Measurements from ENCODE around the gene ZNF865.

Gene ZNF865

DNA sequence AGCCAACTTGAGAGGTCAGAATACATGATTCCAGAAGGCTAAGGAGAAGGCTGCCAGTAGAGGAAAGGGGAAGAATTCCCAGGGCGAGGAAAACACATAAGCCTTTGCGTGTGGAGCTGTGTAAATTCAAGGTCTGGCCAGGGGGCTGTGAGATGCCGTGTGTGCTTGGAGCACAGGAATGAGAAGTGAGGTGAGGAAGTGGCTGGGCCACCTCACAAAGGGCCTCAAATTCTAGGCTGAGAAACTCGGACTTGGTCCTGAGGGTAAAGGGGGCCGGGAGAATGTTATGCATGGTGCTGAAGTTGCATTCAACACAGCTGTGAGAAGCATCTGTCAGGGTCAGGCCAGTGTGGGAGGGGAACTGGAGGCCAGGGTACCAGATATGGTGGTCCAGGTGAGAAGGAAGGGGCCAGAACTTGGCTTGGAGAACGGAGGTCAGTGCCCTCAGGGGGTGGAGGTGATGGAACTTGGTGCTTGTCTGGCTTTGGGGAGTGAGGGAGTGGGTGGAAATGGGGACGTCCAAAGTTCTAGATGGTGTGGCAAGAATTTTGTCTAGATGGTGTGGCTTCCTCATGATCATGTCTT, 30.5 kb downstream of the ZNF865 start:
- H3K36me3 Mint-ChIP-seq: peaks cover 37 to 52% of the 10 kb centered on the region in 2 donors
- H3K4me3 Mint-ChIP-seq: peak overlapping the region; percentile 89 to 98
- ATAC-seq (replicated peaks) (no peak), DNase-seq (no peak)
- peaks cover 48 to 76% of the 10 kb centered on the region in 2 donors for H3K4me1 Mint-ChIP-seq
- H3K27me3 Mint-ChIP-seq: no peaks in the 10 kb centered on the region
- H3K27ac Mint-ChIP-seq: peak overlapping the region; percentile 100
- H3K9me3 Mint-ChIP-seq: peaks cover 0 to 4% of the 10 kb centered on the region in 2 donors

DNA sequence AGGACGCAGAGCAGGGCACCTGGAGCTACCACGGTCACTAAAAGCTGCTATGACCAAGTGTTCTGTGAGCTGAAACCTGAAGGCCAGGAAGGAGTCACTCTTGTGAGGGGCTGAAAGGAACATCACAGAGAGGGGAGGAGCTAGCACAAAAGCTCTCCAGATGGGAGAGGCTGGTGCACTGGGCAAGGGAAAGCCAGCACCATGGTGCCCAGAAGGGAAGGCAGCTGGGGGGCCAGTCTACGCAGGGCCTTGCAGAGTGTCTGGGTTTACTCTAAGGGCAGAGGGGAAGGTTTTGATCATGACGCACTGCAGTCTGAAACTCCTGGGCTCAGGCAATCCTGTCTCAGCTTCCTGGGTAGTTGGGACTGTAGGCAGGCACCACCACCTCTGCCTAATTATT, 31.3 kb downstream of the ZNF865 start:
- DNase-seq: no peak
- Mint-ChIP-seq H3K27ac (peak overlapping the region; percentile 100), H3K27me3 (no peaks in the 10 kb centered on the region), H3K9me3 (peaks cover 0 to 4% of the 10 kb centered on the region in 2 donors), H3K4me3 (peak overlapping the region; percentile 89 to 98), H3K36me3 (peaks cover 37 to 58% of the 10 kb centered on the region in 2 donors), H3K4me1 (peaks cover 48 to 77% of the 10 kb centered on the region in 2 donors)
- ATAC-seq (replicated peaks): no peak

DNA sequence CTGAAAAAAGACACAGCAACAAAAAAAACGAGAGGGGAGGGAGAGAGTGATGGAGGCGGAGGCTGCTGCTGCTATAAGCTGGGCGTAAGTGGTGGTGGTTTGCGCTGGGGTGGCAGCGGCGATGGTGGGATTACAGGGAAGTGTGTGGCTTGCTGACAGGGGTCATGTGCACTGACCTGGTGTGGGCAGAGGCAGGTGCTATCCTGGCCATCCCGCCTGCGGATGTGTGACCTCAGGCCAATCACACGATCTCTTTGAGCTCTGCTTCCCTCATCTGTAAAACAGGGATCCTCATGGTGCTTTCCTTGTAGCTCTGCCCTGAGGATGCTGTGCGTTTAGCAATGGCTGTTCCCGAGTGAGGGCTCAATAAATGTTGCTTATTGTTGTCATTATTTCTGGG, 32.1 kb downstream of the ZNF865 start:
- Mint-ChIP-seq H3K36me3 (peaks cover 40 to 63% of the 10 kb centered on the region in 2 donors), H3K27me3 (no peaks in the 10 kb centered on the region), H3K4me3 (peak overlapping the region; percentile 34 to 89), H3K4me1 (peaks cover 46 to 75% of the 10 kb centered on the region in 2 donors), H3K9me3 (peaks cover 0 to 4% of the 10 kb centered on the region in 2 donors), H3K27ac (peak overlapping the region; percentile 86)
- no peak for ATAC-seq (replicated peaks)
- no peak for DNase-seq

DNA sequence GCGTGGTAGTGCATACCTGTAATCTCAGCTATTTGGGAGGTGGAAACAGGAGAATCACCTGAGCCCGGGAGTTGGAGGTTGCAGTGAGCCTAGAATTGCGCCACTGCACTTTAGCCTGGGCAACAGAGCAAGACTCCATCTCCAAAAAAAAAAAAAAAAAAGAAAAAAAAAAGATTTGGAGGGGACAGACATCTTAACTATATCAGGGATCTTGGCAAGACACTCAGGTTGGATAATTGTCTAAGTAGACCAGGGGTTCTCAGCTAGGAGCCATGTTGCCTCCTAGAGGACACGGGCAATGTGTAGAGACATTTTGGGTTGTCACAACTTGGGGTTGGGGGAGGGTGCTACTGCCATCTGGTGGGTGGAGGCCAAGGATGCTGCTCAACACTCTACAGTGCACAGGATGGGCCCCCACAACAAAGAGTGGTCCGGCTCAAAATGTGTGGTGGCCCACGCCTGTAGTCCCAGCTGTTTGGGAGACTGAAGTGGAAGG, 33.5 kb downstream of the ZNF865 start:
- Mint-ChIP-seq H3K4me3 (peak overlapping the region; percentile 43 to 55), H3K9me3 (peaks cover 0 to 4% of the 10 kb centered on the region in 2 donors), H3K27ac (peak overlapping the region; percentile 72), H3K27me3 (no peaks in the 10 kb centered on the region), H3K4me1 (peaks cover 52 to 80% of the 10 kb centered on the region in 2 donors), H3K36me3 (peaks cover 49 to 76% of the 10 kb centered on the region in 2 donors)
- ATAC-seq (replicated peaks) (no peak), DNase-seq (no peak)

DNA sequence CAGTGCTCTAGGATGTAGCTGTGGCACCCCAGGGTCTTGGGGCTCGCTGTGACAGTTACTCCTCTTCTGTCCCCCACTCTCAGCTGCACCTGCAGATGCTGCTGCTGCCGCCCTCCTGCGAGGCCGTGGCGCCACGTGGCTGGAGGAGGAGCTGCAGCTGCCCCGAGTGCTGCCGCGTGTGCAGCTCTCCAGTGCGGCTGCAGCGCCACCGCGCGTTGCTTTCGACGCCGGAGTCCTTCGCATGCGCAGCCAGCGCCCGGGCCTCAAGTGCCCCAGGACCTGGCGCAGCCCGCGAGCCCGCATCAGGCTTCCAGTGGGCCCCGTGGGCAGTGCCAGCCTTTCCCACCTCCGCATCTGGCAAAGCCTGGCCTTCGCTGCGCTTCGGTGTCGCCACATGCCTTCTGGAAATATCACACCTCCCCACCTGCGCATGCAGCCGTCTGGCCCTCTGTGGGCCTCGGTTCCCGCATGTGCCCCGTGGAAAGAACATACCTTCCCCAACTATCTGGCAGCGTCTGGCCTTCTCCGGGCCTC, 34.7 kb downstream of the ZNF865 start:
- Mint-ChIP-seq H3K4me1 (peaks cover 52 to 87% of the 10 kb centered on the region in 2 donors), H3K4me3 (peak overlapping the region; percentile 81 to 87), H3K27me3 (no peaks in the 10 kb centered on the region), H3K27ac (peak overlapping the region; percentile 97), H3K36me3 (peaks cover 56 to 82% of the 10 kb centered on the region in 2 donors), H3K9me3 (peaks cover 0 to 4% of the 10 kb centered on the region in 2 donors)
- ATAC-seq (replicated peaks) (peak; percentile 2 to 6), DNase-seq (peak; percentile 69)

DNA sequence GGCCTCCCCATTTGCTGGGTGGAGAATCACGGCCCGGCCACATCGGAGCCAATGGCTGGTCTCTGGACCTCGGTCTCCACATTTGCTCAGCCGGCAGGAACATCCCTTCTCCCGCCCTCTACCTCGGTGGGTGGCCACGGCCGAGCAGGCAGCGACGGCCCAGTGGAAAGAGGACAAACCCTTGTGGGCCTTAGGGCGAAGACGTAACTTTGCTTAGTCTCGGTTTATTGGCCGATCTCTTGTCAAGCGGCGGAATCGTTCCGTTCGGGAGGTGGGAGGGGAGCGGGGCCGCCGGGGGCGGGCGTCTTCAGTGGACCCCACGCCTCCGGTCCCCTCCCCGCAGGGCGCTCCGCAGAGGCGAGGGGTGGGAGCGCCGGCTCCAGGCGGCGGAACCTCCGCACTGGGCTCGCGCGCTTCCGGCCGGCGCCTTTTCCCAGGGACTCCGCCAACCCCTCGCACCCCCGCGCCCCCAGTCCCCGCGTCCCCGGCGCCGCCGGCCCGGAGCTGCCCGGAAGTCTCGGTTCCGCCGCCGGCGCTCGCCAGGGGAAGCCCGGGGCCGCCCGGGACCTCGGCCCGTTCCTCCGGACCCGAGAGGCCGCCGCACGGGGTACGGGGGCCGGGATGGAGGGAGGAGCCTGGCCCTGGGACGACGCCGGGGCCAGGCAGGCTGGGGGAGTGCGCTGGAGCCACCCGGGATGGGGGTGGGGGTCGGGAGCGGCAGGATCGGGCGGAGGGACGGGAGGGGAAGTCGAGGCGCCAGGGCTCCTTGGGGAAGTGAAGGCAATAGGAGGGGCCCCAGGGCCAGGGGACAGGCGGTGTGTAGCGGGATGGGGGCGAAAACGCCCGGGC, 35.4 kb downstream of the ZNF865 start, which contains the start of gene ZNF580:
Gene ZNF580, plus strand, starts transcription at position 426 of the 849 bp plus-strand sequence. CDS start 1,507 bp downstream, outside the sequence.
- H3K27me3 Mint-ChIP-seq: no peaks in the 10 kb centered on the region
- H3K4me3 Mint-ChIP-seq: peak within 1 kb of the TSS; percentile 87 to 99

DNA sequence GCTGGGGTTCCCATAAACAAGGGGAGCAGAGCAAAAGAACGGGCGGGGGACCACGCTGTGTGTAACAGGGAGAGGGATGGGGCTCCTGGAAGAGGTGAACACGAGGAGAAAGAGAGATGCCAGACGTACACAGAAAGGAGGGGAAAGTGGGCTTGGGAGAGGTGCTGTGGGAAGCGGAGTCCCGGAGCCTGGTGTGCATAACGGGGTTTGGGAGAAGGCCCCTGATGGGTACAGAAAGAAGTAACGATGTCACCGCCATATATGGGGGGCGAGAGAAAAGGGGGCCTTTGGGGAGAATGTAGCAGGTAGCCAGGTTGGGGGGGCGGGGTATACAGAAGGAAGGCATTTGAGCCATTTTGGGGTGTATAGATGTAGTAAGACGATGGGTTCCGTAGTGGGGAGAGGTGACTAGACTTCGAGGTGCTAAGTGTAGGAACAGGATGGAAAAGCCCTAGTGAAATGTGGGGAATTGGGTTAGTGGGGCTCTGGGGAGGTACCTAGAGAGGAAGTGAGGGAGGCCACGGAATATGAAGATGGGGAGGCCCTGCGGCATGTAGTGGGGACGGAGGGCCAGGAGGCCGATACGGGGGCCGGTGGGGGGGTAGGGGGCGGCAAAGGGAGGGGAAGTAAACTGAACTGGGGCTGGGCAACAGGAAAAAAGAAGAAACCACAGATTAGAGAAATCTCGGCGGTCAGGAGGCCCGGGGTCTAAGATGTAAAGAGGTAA, 36.1 kb downstream of the ZNF865 start:
- no peaks in the 10 kb centered on the region for H3K27me3 Mint-ChIP-seq
- peaks cover 0 to 4% of the 10 kb centered on the region in 2 donors for H3K9me3 Mint-ChIP-seq
- peak overlapping the region; percentile 87 to 99 for H3K4me3 Mint-ChIP-seq
- peak overlapping the region; percentile 97 for H3K27ac Mint-ChIP-seq
- H3K4me1 Mint-ChIP-seq: peaks cover 46 to 81% of the 10 kb centered on the region in 2 donors
- peaks cover 46 to 79% of the 10 kb centered on the region in 2 donors for H3K36me3 Mint-ChIP-seq
- DNase-seq: no peak
- ATAC-seq (replicated peaks): peak; percentile 1 to 2

More for the DNA sequence above, 35.4 kb downstream of the ZNF865 start, which contains the start of gene ZNF580:
- Mint-ChIP-seq H3K27ac (peak within 1 kb of the TSS; percentile 97), H3K9me3 (peaks cover 0 to 4% of the 10 kb centered on the region in 2 donors), H3K36me3 (peaks cover 52 to 82% of the 10 kb centered on the region in 2 donors), H3K4me1 (peaks cover 53 to 86% of the 10 kb centered on the region in 2 donors)
- peak; percentile 14 to 28 for ATAC-seq (replicated peaks)
- DNase-seq: peak; percentile 70

DNA sequence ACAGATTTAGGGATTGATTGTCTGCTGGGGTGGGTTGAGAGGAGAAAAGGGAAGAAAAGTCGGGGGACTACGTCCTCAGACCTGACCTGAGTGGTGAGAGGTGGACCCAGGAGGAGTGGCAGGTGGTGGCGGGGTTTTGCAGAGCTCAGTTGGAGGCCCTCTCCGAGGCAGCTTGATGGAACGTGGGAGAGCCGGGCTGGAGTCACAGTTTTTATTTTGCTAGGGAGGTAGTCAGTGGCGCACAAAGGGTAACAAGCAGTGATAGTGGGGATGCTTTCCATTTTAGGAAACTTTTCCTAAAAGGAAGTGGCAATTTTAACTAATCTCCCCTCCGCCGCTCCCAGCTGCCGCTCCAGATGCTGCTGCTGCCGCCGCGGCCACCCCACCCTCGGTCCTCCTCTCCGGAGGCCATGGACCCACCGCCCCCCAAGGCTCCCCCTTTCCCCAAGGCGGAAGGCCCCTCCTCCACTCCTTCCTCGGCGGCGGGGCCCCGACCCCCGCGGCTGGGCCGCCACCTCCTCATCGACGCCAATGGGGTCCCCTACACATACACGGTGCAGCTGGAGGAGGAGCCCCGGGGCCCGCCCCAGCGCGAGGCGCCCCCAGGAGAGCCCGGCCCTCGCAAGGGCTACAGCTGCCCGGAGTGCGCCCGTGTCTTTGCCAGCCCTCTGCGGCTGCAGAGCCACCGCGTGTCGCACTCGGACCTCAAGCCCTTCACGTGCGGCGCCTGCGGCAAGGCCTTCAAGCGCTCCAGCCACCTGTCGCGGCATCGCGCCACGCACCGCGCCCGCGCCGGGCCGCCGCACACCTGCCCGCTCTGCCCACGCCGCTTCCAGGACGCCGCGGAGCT, 36.9 kb downstream of the ZNF865 start:
- peaks cover 0 to 4% of the 10 kb centered on the region in 2 donors for H3K9me3 Mint-ChIP-seq
- H3K4me1 Mint-ChIP-seq: peaks cover 48 to 81% of the 10 kb centered on the region in 2 donors
- peak overlapping the region; percentile 97 for H3K27ac Mint-ChIP-seq
- peaks cover 45 to 82% of the 10 kb centered on the region in 2 donors for H3K36me3 Mint-ChIP-seq
- no peaks in the 10 kb centered on the region for H3K27me3 Mint-ChIP-seq
- H3K4me3 Mint-ChIP-seq: peak overlapping the region; percentile 87 to 99
- ATAC-seq (replicated peaks) (peak; percentile 23 to 27), DNase-seq (no peak)

DNA sequence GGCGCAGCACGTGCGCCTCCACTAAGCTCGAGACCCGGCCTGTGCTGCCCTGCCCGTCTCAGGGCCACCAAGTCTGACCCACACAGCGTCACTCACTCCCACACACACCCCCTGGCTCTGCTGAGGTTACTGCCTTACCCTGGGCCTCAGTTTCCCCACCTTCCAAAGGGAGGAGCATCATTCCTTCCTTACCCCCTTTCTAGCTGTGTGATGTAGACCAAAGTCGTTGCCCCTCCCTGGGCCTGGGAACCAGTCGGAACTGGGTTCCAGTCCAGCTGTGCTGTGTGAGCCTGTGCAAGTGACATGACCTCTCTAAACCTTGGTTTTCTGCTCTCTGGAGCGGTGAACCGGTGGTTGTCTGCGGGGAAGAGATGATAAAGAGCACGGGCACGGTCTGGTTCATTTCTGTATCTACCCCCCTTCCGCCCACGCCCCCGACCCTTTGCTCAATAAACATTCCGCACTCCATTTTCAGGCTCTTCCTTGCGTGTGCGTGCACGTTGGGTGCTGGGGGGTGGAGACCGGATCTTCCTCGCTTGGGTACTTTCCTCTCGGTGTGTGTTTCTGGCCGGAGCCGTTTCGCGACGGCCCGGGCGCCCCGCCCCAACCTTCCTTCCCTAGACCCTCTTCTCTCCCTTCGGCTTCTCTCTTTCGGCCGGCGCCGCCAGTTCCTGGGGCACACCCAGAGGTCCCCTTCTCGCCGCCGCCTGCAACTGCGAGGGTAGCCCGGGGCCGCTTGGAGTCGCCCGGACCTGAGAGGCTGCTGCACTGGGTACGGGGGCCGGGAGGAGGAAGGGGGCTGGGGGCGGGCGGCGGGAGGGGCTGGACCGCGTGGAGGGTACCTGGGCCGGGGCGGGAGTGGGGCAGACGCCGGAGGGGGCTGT, 37.8 kb downstream of the ZNF865 start, which contains the start of gene ZNF581:
Gene ZNF581, plus strand, starts transcription at position 647 of the 884 bp plus-strand sequence. CDS start 923 bp downstream, outside the sequence.
- peak within 1 kb of the TSS; percentile 87 to 99 for H3K4me3 Mint-ChIP-seq
- peaks cover 0 to 2% of the 10 kb centered on the region in 2 donors for H3K9me3 Mint-ChIP-seq
- H3K36me3 Mint-ChIP-seq: peaks cover 41 to 74% of the 10 kb centered on the region in 2 donors
- peak within 1 kb of the TSS; percentile 97 for H3K27ac Mint-ChIP-seq
- no peaks in the 10 kb centered on the region for H3K27me3 Mint-ChIP-seq
- H3K4me1 Mint-ChIP-seq: peaks cover 41 to 78% of the 10 kb centered on the region in 2 donors
- ATAC-seq (replicated peaks) (peak; percentile 55 to 63), DNase-seq (peak; percentile 87)

DNA sequence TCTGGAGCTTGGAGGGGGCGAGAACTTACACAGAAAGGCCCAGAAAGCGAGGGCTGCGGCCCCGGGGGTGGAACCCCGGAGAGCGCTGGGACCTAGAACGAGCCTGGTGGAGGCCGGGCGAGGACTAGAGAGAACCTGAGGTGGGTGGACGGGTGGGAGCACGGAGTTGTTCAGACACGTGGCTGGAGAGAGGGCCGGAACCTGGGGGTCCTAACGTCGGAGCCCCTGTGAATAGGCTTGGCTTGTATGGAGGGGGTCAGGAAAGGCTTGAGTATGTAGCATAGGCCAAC, 38.4 kb downstream of the ZNF865 start:
- Mint-ChIP-seq H3K4me1 (peaks cover 44 to 77% of the 10 kb centered on the region in 2 donors), H3K4me3 (peak overlapping the region; percentile 87 to 99), H3K9me3 (peaks cover 0 to 2% of the 10 kb centered on the region in 2 donors), H3K27me3 (no peaks in the 10 kb centered on the region), H3K27ac (peak overlapping the region; percentile 97), H3K36me3 (peaks cover 44 to 74% of the 10 kb centered on the region in 2 donors)
- ATAC-seq (replicated peaks) (no peak), DNase-seq (no peak)

DNA sequence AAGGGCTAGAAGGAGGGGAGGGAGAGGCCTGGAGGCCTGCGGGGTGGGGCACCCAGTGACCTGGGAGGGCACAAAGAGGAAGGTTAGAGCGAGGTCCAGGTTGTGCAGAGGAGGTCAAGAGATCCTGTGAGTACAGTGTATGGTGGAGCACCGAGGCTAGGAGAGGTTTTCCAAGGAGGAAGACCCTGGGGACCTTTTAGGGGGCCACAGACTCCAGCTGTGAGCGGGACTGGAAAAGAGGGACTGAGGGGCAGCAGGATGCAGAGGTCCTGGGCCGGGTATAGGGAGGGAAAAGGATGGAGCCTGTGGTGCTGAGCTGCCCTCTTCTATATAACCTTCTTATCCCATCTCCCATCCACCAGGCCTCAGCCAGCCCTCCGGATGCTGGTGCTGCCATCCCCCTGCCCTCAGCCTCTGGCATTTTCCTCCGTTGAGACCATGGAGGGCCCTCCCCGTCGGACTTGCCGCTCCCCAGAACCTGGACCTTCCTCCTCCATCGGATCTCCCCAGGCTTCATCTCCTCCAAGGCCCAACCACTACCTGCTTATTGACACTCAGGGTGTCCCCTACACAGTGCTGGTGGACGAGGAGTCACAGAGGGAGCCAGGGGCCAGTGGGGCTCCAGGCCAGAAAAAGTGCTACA, 38.9 kb downstream of the ZNF865 start:
- peak overlapping the region; percentile 97 for H3K27ac Mint-ChIP-seq
- no peak for ATAC-seq (replicated peaks)
- H3K9me3 Mint-ChIP-seq: no peaks in the 10 kb centered on the region
- DNase-seq: no peak
- H3K4me3 Mint-ChIP-seq: peak overlapping the region; percentile 87 to 99
- peaks cover 43 to 77% of the 10 kb centered on the region in 2 donors for H3K4me1 Mint-ChIP-seq
- H3K27me3 Mint-ChIP-seq: no peaks in the 10 kb centered on the region
- peaks cover 42 to 75% of the 10 kb centered on the region in 2 donors for H3K36me3 Mint-ChIP-seq

Data from stimulated activated naive B cell treated with anti-CD40 and anti-IgM and Interleukin-4, amounts not matched to agents 10 μg/mL and 1 μg/mL and 100 μg/mL, for 72 hours (primary cell).